ENCODE results near the gene CENPL.
"Not testable (repeated sequence)": the region's sequence is repeated elsewhere in the genome, so short reads cannot be mapped to it uniquely, and the experiment has no call there.

CENPL gene

GRCh38 chr1:173862769-173863223 lies 38.1 kb upstream of the CENPL start:
- H3K27ac ChIP-seq, result peak overlapping the region; percentile 6

GRCh38 chr1:173862146-173862768 lies 37.6 kb upstream of the CENPL start:
- H3K27ac ChIP-seq, result peak overlapping the region; percentile 6

More at GRCh38 chr1:173862769-173863223, 38.1 kb upstream of the CENPL start:
- no peak for TF ChIP-seq ZFX (IDR thresholded peaks at IDR 0.05)
- no peak for TF ChIP-seq CTCF (conservative IDR thresholded peaks at IDR 0.05)

GRCh38 chr1:173861731-173862145 lies 37.1 kb upstream of the CENPL start:
- TF ChIP-seq ZFX (IDR thresholded peaks at IDR 0.05) (no peak), CTCF (conservative IDR thresholded peaks at IDR 0.05) (no peak)

GRCh38 chr1:173860065-173860464 lies 35.4 kb upstream of the CENPL start:
- no peak overlapping the region for H3K27ac ChIP-seq
- no peak for TF ChIP-seq CTCF (conservative IDR thresholded peaks at IDR 0.05)
- TF ChIP-seq ZFX (IDR thresholded peaks at IDR 0.05), result no peak

More at GRCh38 chr1:173861731-173862145, 37.1 kb upstream of the CENPL start:
- no peak overlapping the region for H3K27ac ChIP-seq

GRCh38 chr1:173859547-173859946 lies 34.9 kb upstream of the CENPL start:
- not testable (repeated sequence) for H3K27ac ChIP-seq

GRCh38 chr1:173857363-173857917 lies 32.8 kb upstream of the CENPL start:
- no peak for TF ChIP-seq ZFX (IDR thresholded peaks at IDR 0.05)
- no peak for TF ChIP-seq CTCF (conservative IDR thresholded peaks at IDR 0.05)
- no peak overlapping the region for H3K27ac ChIP-seq

- no peak overlapping the region for H3K27ac ChIP-seq
- TF ChIP-seq ZFX (IDR thresholded peaks at IDR 0.05) (no peak), CTCF (conservative IDR thresholded peaks at IDR 0.05) (no peak)
Measured at GRCh38 chr1:173856903-173857302, 32.2 kb upstream of the CENPL start.

- TF ChIP-seq CTCF (conservative IDR thresholded peaks at IDR 0.05), result no peak
- TF ChIP-seq ZFX (IDR thresholded peaks at IDR 0.05), result no peak
- no peak overlapping the region for H3K27ac ChIP-seq
Measured at GRCh38 chr1:173856014-173856413, 31.3 kb upstream of the CENPL start.

Data from C4-2B (cell line).